GM12878 (cell line): ENCODE measurements around the gene AKNA. TPM values are rescaled to one million over a fixed set of nuclear protein-coding genes. Genes with fewer than 3 reads are reported as not detected.

ENCODE experiments used
- ATAC-seq: fragments of 200-7000 bp; cut with Tn5 transposase; 3 replicates; pipeline ENCODE4 v1.9.1; 2020; ENCODE audit warnings: mild to moderate bottlenecking, moderate library complexity
- BruUV-seq: library from RNA; stranded (reverse); fragments of 400-500 nt; replicated peaks from 2 replicates; lab custom pipeline; 2021; lab: Mats Ljungman, UMichigan
- CTCF ChIA-PET: fragments of 300-600 bp; sonication (Branson Sonifier 250); formaldehyde crosslinking; extraction: SDS; loops from one replicate; lab custom pipeline; 2021; ENCODE audit warnings: inconsistent platforms; lab: Yijun Ruan, JAX
- POLR2A ChIA-PET: fragments of 350-600 bp; formaldehyde crosslinking; extraction: SDS; loops from one replicate; lab custom pipeline; 2021; ENCODE audit warnings: inconsistent platforms; lab: Charles Lee
- RAD21 ChIA-PET: fragments of 300-600 bp; sonication (Branson Sonifier 250); formaldehyde crosslinking; loops from one replicate; lab custom pipeline; 2023; ENCODE audit warnings: antibody characterized with exemption; ENCODE audit not compliant: unreplicated experiment; lab: Charles Lee
- SMC1A ChIA-PET: fragments of 300-600 bp; sonication (Branson Sonifier 250); formaldehyde crosslinking; loops from one replicate; lab custom pipeline; 2023; ENCODE audit not compliant: unreplicated experiment, uncharacterized antibody; lab: Charles Lee
- DNase-seq: peaks from one replicate; pipeline ENCODE4 v3.0.0-alpha.2; 2011; ENCODE audit warnings: low read depth, low spot score
- FAIRE-seq: peaks from 3 replicates; lab custom pipeline; 2011; peaks lifted over from hg19 to GRCh38; lab: Jason Lieb, UNC
- H2AFZ ChIP-seq: 2 replicates; pipeline ENCODE4 v1.6.0; 2011; ENCODE audit warnings: low read depth, low read length, control low read depth; ENCODE audit not compliant: control insufficient read depth
- H3K27ac ChIP-seq: 2 replicates; pipeline ENCODE4 v1.5.1; 2011; ENCODE audit warnings: control low read depth; ENCODE audit not compliant: control insufficient read depth, insufficient read depth
- H3K27me3 ChIP-seq, 2 experiments: replicated peaks in 1 of 2; 2 replicates each; pipeline versions ENCODE4 v1.6.0 to v1.6.1; 2011; ENCODE audit warnings: low read length in 1 of 2; ENCODE audit not compliant: control insufficient read depth in 2 of 2, insufficient read depth in 2 of 2
- H3K36me3 ChIP-seq, 2 experiments: 2 replicates each; pipeline ENCODE4 v1.5.1; 2011; ENCODE audit warnings: low read length in 1 of 2; ENCODE audit not compliant: control insufficient read depth in 2 of 2, insufficient read depth in 2 of 2
- H3K4me1 ChIP-seq: 2 replicates; pipeline ENCODE4 v1.6.1; 2011; ENCODE audit warnings: mild to moderate bottlenecking, low read length, moderate library complexity, mixed read lengths; ENCODE audit not compliant: control insufficient read depth, insufficient read depth
- H3K4me2 ChIP-seq: 2 replicates; pipeline ENCODE4 v1.6.0; 2011; ENCODE audit warnings: control low read depth; ENCODE audit not compliant: control insufficient read depth, insufficient read depth
- H3K4me3 ChIP-seq: fragments of 200-600 bp; sonication (generic); 2 replicates; pipeline ENCODE4 v1.5.1; 2016
- H3K79me2 ChIP-seq: 2 replicates; pipeline ENCODE4 v1.6.0; 2011; ENCODE audit warnings: low read length; ENCODE audit not compliant: control insufficient read depth, insufficient read depth
- H3K9ac ChIP-seq: 2 replicates; pipeline ENCODE4 v1.8.0; 2011; ENCODE audit warnings: low read length, control low read depth, mixed read lengths; ENCODE audit not compliant: control insufficient read depth, insufficient read depth
- H3K9me3 ChIP-seq: replicated peaks from 3 replicates; pipeline ENCODE4 v1.5.1; 2011; ENCODE audit warnings: mild to moderate bottlenecking, low read length; ENCODE audit not compliant: control insufficient read depth, insufficient read depth
- H4K20me1 ChIP-seq: 2 replicates; pipeline ENCODE4 v1.6.0; 2011; ENCODE audit not compliant: control insufficient read depth, insufficient read depth
- HCFC1 ChIP-seq: fragments of 150-350 bp; IDR thresholded peaks from 2 replicates; pipeline ENCODE4 v1.6.1; 2014; ENCODE audit warnings: low read length
- SUPT20H ChIP-seq: IDR thresholded peaks from 2 replicates; pipeline ENCODE4 v1.6.1; 2011; ENCODE audit warnings: low read depth, mild to moderate bottlenecking, low read length, moderate library complexity, borderline replicate concordance; ENCODE audit not compliant: control insufficient read depth
- WGBS: methylation state at CpG from one replicate; pipeline ENCODE4 v1.1.6; 2016; ENCODE audit warnings: low lambda C conversion rate; ENCODE audit not compliant: insufficient replicate concordance, insufficient coverage; ENCODE audit errors: missing lambda C conversion rate; 5-methylcytosine and 5-hydroxymethylcytosine counted together
- in situ Hi-C: fragments of 300-500 bp; cut with MboI; formaldehyde crosslinking; loops from 9 replicates; pipeline ENCODE4 v1.14.3; 2018; ENCODE audit warnings: mixed read lengths
- intact Hi-C: fragments of 100-400 bp; cut with micrococcal nuclease; formaldehyde crosslinking; loops from one replicate; pipeline ENCODE4 v1.14.2; 2022; ENCODE audit not compliant: unreplicated experiment
- polyA plus RNA-seq, 11 experiments: library from polyadenylated mRNA; depleted of rRNA in 4 of 11; unstranded in 6 of 11; stranded (reverse) in 5 of 11; fragments of >200 nt; fragmentation: Nextera tagmentation in 4 of 11; fragmentation: Illumina TruSeq in 1 of 11; extraction: Ambion mirVana in 4 of 11; extraction: Trizol in 1 of 11; gene quantifications; 1 replicate in 1 of 11; 2 replicates in 10 of 11; pipeline versions ENCODE4 v1.2.1 to v1.2.3, GENCODE V29; 2011 to 2016; ENCODE audit warnings: inconsistent platforms in 2 of 11, missing spikeins in 2 of 11, low read depth in 1 of 11
- total RNA-seq, 4 experiments: library from RNA; depleted of rRNA in 3 of 4; stranded (reverse); fragments of >200 nt in 3 of 4; fragmentation: Illumina TruSeq in 1 of 4; extraction: Trizol in 1 of 4; gene quantifications; 2 replicates each; pipeline versions ENCODE4 v1.2.1 to v1.2.3, GENCODE V29; 2013 to 2021
- TF ChIP-seq, protein P1 (sequence below): fragments of 450-650 bp; IDR thresholded peaks from 2 replicates; pipeline ENCODE4 v1.6.1; 2017; ENCODE audit warnings: low read depth, mild to moderate bottlenecking, moderate library complexity

Gene AKNA
- total and polyA plus RNA-seq, 10 of the 15 experiments (the other 5 are each of a cell fraction or from before 2014, with no cell fraction given), result 1.6 to 132 (median 35.3) TPM

DNA sequence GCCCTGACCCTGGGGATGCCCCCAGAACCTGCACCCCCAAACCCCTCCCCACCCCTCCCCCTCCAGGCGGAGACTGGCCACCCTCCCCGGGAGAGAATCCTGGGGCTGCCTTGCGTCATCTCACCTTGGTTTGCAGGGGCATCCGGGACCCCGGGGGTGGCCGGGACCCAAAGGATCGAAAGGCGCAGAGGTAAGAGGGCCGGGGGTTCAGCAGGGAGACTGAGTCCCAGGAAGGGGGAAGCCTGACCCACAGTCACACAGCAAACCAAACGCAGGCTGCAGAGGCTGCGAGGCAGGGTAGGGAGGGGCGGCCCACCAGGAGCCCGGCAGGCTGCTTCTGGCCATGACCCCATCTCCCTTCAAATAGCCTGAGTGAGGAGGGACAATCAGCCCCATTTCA, 98.7 kb downstream of the AKNA start:
- SMC1A ChIA-PET, result interaction anchor here (0.5 kb wide), 1 partner anchor 1854 kb away, joined by 3 read pairs; no protein-coding TSS in a partner anchor
- H3K27me3 ChIP-seq, result peaks cover 0 to 1% of the 10 kb centered on the region in 2 experiments; a peak in 1 of 4 replicates
- H3K4me1 ChIP-seq, result no peaks in the 10 kb centered on the region
- H3K4me3 ChIP-seq, result no peak overlapping the region
- FAIRE-seq (no peak), DNase-seq (no peak), ATAC-seq (no peak)
- POLR2A ChIA-PET, result no interaction called here
- in situ Hi-C loops (loop anchor here (10.0 to 25.0 kb wide), 2 partner anchors 134 to 202 kb away; partner anchors contain the start of genes AMBP, COL27A1 and KIF12), intact Hi-C loops (no loop called here)
- no peak overlapping the region for H3K27ac ChIP-seq
- H3K36me3 ChIP-seq, result no peaks in the 10 kb centered on the region
- H3K79me2 ChIP-seq, result no peaks in the 10 kb centered on the region
- BruUV-seq, result no TSS peak
- 76% methylated on average over 9 of the region's 13 CpGs for WGBS
- TF ChIP-seq SUPT20H, result no peak
- H3K9me3 ChIP-seq, result no peaks in the 10 kb centered on the region
- H2AFZ ChIP-seq, result no peak overlapping the region
- RAD21 ChIA-PET, result interaction anchor here (2.7 kb wide), 1 partner anchor 206 kb away, joined by 24 read pairs; no protein-coding TSS in a partner anchor
- H3K4me2 ChIP-seq, result no peak overlapping the region
- H4K20me1 ChIP-seq, result 0 out of 2 replicates have a peak, but pooled peaks cover 2% of the 10 kb centered on the region
- CTCF ChIA-PET, result interaction anchor here (2.6 kb wide), 1 partner anchor 9 kb away, joined by 18 read pairs; no protein-coding TSS in a partner anchor
- no peak overlapping the region for H3K9ac ChIP-seq

- in situ Hi-C loops, result loop anchor here (10.0 to 25.0 kb wide), 2 partner anchors 134 to 201 kb away; partner anchors contain the start of genes AMBP, COL27A1 and KIF12
- no peak overlapping the region for H3K4me3 ChIP-seq
- ChIA-PET SMC1A (interaction anchor here (0.5 kb wide), 1 partner anchor 1853 kb away, joined by 3 read pairs; no protein-coding TSS in a partner anchor), CTCF (no interaction called here), POLR2A (no interaction called here), RAD21 (no interaction called here)
- 51% methylated on average over 23 of the region's 23 CpGs for WGBS
- no peak for ATAC-seq
- H3K9me3 ChIP-seq, result no peaks in the 10 kb centered on the region
- 0 out of 2 replicates have a peak, but pooled peaks cover 2% of the 10 kb centered on the region for H4K20me1 ChIP-seq
- FAIRE-seq, result no peak
- no peak overlapping the region for H2AFZ ChIP-seq
- no peak overlapping the region for H3K27ac ChIP-seq
- DNase-seq, result no peak
- no peak overlapping the region for H3K4me2 ChIP-seq
- intact Hi-C loops, result no loop called here
- BruUV-seq, result no TSS peak
- H3K4me1 ChIP-seq, result no peaks in the 10 kb centered on the region
- peaks cover 0 to 1% of the 10 kb centered on the region in 2 experiments; a peak in 1 of 4 replicates for H3K27me3 ChIP-seq
- no peak overlapping the region for H3K9ac ChIP-seq
- no peaks in the 10 kb centered on the region for H3K79me2 ChIP-seq
- H3K36me3 ChIP-seq, result no peaks in the 10 kb centered on the region
- TF ChIP-seq, protein P1, sequence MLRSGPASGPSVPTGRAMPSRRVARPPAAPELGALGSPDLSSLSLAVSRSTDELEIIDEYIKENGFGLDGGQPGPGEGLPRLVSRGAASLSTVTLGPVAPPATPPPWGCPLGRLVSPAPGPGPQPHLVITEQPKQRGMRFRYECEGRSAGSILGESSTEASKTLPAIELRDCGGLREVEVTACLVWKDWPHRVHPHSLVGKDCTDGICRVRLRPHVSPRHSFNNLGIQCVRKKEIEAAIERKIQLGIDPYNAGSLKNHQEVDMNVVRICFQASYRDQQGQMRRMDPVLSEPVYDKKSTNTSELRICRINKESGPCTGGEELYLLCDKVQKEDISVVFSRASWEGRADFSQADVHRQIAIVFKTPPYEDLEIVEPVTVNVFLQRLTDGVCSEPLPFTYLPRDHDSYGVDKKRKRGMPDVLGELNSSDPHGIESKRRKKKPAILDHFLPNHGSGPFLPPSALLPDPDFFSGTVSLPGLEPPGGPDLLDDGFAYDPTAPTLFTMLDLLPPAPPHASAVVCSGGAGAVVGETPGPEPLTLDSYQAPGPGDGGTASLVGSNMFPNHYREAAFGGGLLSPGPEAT, result no peak
- TF ChIP-seq HCFC1, result no peak
- TF ChIP-seq, all 136 proteins: peak for 0
Observed at GRCh38 chr9:114288193-114289091, 99.3 kb downstream of the AKNA start.
